Measurements from ENCODE around the gene HYAL2. TPM values are rescaled to one million over a fixed set of nuclear protein-coding genes. Genes with fewer than 3 reads are reported as not detected.

The HYAL2 gene
- total RNA-seq, 1 experiment from 2014 or later = 29.6 TPM

- BruUV-seq (replicated peaks) = no TSS peak
- Histone ChIP-seq H3K9me3 (ENCODE audit: insufficient read depth, low read depth) (no peaks in the 10 kb centered on the region), H3K36me3 (ENCODE audit: low read depth) (0 out of 2 replicates have a peak, but pooled peaks cover 4% of the 10 kb centered on the region), H3K4me2 (peak within 1 kb of the TSS; percentile 89), H3F3A (ENCODE audit: insufficient read depth, low read depth) (no peaks in the 10 kb centered on the region; the same call in 1 of the 2 replicates), H3K9me2 (ENCODE audit: insufficient read depth) (no peaks in the 10 kb centered on the region), H3K79me2 (ENCODE audit: low read depth) (peaks cover 38% of the 10 kb centered on the region), H3K27ac (no peak within 1 kb of the TSS), H3K27me3 (ENCODE audit: insufficient read depth, low read depth) (no peaks in the 10 kb centered on the region), H2AFZ (peak within 1 kb of the TSS; percentile 90), H3K4me3 (peak within 1 kb of the TSS; percentile 86), H4K20me1 (ENCODE audit: insufficient read depth) (peaks cover 22% of the 10 kb centered on the region), H3K4me1 (replicated peaks; ENCODE audit: insufficient read depth) (peaks cover 27% of the 10 kb centered on the region)
- peak; percentile 92 to 93 for DNase-seq
- TF ChIP-seq CTCF (conservative IDR thresholded peaks at IDR 0.05) (no peak), EZH2 (IDR thresholded peaks at IDR 0.05; ENCODE audit: low read depth) (no peak)
- CTCF ChIA-PET = interaction anchor here (0.6 kb wide), 1 partner anchor 12 kb away, joined by 18 read pairs; no protein-coding TSS in a partner anchor
- intact Hi-C loops (cut with micrococcal nuclease; ENCODE audit: unreplicated experiment) = loop anchor here (1.0 to 5.0 kb wide), 2 partner anchors 8 to 1028 kb away; partner anchors contain the start of gene MANF
- POLR2A ChIA-PET (ENCODE audit: unreplicated experiment) = interaction anchor here (0.5 to 0.8 kb wide), 5 partner anchors 9 to 1886 kb away, joined by 3 to 4 read pairs (median 3); partner anchors contain the start of gene HYAL1
Measured at GRCh38 chr3:50358911-50359759, 36.6 kb upstream of the HYAL2 start, which contains the start of gene TMEM115. TMEM115 (minus strand) TSS chr3:50359521; CDS start chr3:50359063, 458 bp downstream.

GRCh38 chr3:50358355-50358910, 35.9 kb upstream of the HYAL2 start:
- intact Hi-C loops (cut with micrococcal nuclease; ENCODE audit: unreplicated experiment) = loop anchor here (5.0 kb wide), 1 partner anchor 1029 kb away; the partner anchor contains the start of gene MANF
- 0 out of 2 replicates have a peak, but pooled peaks cover 4% of the 10 kb centered on the region for H3K36me3 ChIP-seq (ENCODE audit: low read depth)
- no peak for TF ChIP-seq EZH2 (IDR thresholded peaks at IDR 0.05; ENCODE audit: low read depth)
- no peak for TF ChIP-seq CTCF (conservative IDR thresholded peaks at IDR 0.05)
- no TSS peak for BruUV-seq (replicated peaks)
- no peak overlapping the region for H3K27ac ChIP-seq
- H4K20me1 ChIP-seq (ENCODE audit: insufficient read depth) = peaks cover 22% of the 10 kb centered on the region
- peaks cover 27% of the 10 kb centered on the region for H3K4me1 ChIP-seq (replicated peaks; ENCODE audit: insufficient read depth)
- POLR2A ChIA-PET (ENCODE audit: unreplicated experiment) = interaction anchor here (0.5 to 0.7 kb wide), 3 partner anchors 22 to 1058 kb away, joined by 3 to 6 read pairs (median 3); partner anchors contain the start of gene HYAL1
- peak overlapping the region; percentile 89 for H3K4me2 ChIP-seq
- no peak for DNase-seq
- no peaks in the 10 kb centered on the region; the same call in 1 of the 2 replicates for H3F3A ChIP-seq (ENCODE audit: insufficient read depth, low read depth)
- no peaks in the 10 kb centered on the region for H3K9me2 ChIP-seq (ENCODE audit: insufficient read depth)
- CTCF ChIA-PET = no interaction called here
- no peaks in the 10 kb centered on the region for H3K27me3 ChIP-seq (ENCODE audit: insufficient read depth, low read depth)
- peak overlapping the region; percentile 88; the same call in 1 of the 2 replicates for H2AFZ ChIP-seq
- H3K4me3 ChIP-seq = peak overlapping the region; percentile 86
- peaks cover 38% of the 10 kb centered on the region for H3K79me2 ChIP-seq (ENCODE audit: low read depth)
- H3K9me3 ChIP-seq (ENCODE audit: insufficient read depth, low read depth) = no peaks in the 10 kb centered on the region

GRCh38 chr3:50357481-50357880, 34.9 kb upstream of the HYAL2 start:
- Histone ChIP-seq H3K27me3 (ENCODE audit: insufficient read depth, low read depth) (no peaks in the 10 kb centered on the region), H3K79me2 (ENCODE audit: low read depth) (peaks cover 38% of the 10 kb centered on the region), H2AFZ (no peak overlapping the region), H3F3A (ENCODE audit: insufficient read depth, low read depth) (peaks cover 5% of the 10 kb centered on the region; the same call in 1 of the 2 replicates), H3K9me3 (ENCODE audit: insufficient read depth, low read depth) (no peaks in the 10 kb centered on the region), H3K4me3 (peak overlapping the region; percentile 86; the same call in 1 of the 2 replicates), H3K9me2 (ENCODE audit: insufficient read depth) (no peaks in the 10 kb centered on the region), H3K27ac (no peak overlapping the region), H3K36me3 (ENCODE audit: low read depth) (0 out of 2 replicates have a peak, but pooled peaks cover 4% of the 10 kb centered on the region), H3K4me1 (replicated peaks; ENCODE audit: insufficient read depth) (peaks cover 27% of the 10 kb centered on the region), H3K4me2 (peak overlapping the region; percentile 89), H4K20me1 (ENCODE audit: insufficient read depth) (peaks cover 22% of the 10 kb centered on the region)
- intact Hi-C loops (cut with micrococcal nuclease; ENCODE audit: unreplicated experiment) = loop anchor here (5.0 kb wide), 1 partner anchor 1030 kb away; the partner anchor contains the start of gene MANF
- CTCF ChIA-PET = no interaction called here
- no peak for DNase-seq
- no peak for TF ChIP-seq EZH2 (IDR thresholded peaks at IDR 0.05; ENCODE audit: low read depth)
- no peak for TF ChIP-seq CTCF (conservative IDR thresholded peaks at IDR 0.05)
- BruUV-seq (replicated peaks) = no TSS peak
- POLR2A ChIA-PET (ENCODE audit: unreplicated experiment) = no interaction called here

Data from PC-9 (cell line).